ENCODE results near the gene PRRX2. TPM values are rescaled to one million over a fixed set of nuclear protein-coding genes. Genes with fewer than 3 reads are reported as not detected.

The PRRX2 gene
- total and polyA plus RNA-seq, 2 experiments from 2014 or later, result 5.8 to 8.3 TPM

DNA sequence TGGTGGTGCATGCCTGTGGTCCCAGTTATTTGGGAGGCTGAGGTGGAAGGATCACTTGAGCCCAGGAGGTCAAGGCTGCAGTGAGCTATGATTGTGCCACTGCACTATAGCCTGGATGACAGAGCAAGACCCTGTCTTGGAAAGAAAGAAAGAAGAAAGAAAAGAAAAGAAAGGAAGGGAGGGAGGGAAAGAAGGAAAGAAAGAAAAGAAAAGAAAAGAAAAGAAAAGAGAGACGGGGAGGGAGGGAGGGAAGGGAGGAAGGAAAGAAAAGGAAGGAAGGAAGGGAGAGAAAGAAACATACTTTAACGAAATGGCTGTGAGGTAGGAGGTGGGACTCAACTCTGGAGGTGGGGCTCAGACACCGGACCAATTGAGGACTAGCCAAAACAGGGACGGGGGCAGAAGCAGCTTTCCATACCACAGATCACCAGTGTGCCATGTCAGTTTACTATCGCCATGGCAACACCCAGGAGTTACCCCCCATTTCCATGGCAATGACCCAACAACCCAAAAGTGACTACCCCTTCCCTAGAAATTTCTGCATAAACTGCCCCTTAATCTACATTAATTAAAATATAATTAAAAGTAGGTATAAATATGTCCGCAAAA lies 66.1 kb downstream of the PRRX2 start (continued):
- TF ChIP-seq, protein P1, sequence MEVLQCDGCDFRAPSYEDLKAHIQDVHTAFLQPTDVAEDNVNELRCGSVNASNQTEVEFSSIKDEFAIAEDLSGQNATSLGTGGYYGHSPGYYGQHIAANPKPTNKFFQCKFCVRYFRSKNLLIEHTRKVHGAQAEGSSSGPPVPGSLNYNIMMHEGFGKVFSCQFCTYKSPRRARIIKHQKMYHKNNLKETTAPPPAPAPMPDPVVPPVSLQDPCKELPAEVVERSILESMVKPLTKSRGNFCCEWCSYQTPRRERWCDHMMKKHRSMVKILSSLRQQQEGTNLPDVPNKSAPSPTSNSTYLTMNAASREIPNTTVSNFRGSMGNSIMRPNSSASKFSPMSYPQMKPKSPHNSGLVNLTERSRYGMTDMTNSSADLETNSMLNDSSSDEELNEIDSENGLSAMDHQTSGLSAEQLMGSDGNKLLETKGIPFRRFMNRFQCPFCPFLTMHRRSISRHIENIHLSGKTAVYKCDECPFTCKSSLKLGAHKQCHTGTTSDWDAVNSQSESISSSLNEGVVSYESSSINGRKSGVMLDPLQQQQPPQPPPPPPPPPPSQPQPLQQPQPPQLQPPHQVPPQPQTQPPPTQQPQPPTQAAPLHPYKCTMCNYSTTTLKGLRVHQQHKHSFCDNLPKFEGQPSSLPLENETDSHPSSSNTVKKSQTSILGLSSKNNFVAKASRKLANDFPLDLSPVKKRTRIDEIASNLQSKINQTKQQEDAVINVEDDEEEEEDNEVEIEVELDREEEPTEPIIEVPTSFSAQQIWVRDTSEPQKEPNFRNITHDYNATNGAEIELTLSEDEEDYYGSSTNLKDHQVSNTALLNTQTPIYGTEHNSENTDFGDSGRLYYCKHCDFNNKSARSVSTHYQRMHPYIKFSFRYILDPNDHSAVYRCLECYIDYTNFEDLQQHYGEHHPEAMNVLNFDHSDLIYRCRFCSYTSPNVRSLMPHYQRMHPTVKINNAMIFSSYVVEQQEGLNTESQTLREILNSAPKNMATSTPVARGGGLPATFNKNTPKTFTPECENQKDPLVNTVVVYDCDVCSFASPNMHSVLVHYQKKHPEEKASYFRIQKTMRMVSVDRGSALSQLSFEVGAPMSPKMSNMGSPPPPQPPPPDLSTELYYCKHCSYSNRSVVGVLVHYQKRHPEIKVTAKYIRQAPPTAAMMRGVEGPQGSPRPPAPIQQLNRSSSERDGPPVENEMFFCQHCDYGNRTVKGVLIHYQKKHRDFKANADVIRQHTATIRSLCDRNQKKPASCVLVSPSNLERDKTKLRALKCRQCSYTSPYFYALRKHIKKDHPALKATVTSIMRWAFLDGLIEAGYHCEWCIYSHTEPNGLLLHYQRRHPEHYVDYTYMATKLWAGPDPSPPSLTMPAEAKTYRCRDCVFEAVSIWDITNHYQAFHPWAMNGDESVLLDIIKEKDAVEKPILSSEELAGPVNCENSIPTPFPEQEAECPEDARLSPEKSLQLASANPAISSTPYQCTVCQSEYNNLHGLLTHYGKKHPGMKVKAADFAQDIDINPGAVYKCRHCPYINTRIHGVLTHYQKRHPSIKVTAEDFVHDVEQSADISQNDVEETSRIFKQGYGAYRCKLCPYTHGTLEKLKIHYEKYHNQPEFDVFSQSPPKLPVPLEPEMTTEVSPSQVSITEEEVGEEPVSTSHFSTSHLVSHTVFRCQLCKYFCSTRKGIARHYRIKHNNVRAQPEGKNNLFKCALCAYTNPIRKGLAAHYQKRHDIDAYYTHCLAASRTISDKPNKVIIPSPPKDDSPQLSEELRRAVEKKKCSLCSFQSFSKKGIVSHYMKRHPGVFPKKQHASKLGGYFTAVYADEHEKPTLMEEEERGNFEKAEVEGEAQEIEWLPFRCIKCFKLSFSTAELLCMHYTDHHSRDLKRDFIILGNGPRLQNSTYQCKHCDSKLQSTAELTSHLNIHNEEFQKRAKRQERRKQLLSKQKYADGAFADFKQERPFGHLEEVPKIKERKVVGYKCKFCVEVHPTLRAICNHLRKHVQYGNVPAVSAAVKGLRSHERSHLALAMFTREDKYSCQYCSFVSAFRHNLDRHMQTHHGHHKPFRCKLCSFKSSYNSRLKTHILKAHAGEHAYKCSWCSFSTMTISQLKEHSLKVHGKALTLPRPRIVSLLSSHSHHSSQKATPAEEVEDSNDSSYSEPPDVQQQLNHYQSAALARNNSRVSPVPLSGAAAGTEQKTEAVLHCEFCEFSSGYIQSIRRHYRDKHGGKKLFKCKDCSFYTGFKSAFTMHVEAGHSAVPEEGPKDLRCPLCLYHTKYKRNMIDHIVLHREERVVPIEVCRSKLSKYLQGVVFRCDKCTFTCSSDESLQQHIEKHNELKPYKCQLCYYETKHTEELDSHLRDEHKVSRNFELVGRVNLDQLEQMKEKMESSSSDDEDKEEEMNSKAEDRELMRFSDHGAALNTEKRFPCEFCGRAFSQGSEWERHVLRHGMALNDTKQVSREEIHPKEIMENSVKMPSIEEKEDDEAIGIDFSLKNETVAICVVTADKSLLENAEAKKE (CRISPR knock-in tag; IDR thresholded peaks at IDR 0.05), result no peak

DNA sequence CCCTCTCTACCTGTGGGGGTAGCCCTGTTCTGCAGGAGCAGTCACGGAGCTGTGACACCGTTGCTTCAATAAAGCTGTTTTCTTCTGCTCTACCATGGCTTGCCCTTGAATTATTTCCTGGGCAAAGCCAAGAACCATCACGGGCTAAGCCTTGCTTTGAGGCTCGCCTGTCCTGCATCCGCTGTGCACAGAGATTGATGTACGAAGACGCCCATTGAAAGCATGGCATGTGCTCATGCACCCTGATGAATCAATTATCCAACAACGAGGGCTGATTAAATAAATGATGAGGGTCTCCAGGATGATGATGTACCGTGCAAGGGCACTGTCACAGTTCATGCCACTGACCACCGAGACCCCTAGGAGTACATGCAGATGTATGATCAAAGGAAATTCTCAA lies 66.7 kb downstream of the PRRX2 start:
- Histone ChIP-seq H3K4me1 (ENCODE audit: insufficient read depth) (no peaks in the 10 kb centered on the region), H3K36me3 (ENCODE audit: insufficient read depth) (no peaks in the 10 kb centered on the region), H3F3A (replicated peaks; ENCODE audit: low read depth) (no peaks in the 10 kb centered on the region), H3K79me2 (replicated peaks; ENCODE audit: insufficient read depth) (no peaks in the 10 kb centered on the region), H2AFZ (no peak overlapping the region), H3K27me3 (ENCODE audit: insufficient read depth) (no peaks in the 10 kb centered on the region), H3K27ac (ENCODE audit: low read depth) (no peak overlapping the region), H3K9me2 (ENCODE audit: insufficient read depth) (no peaks in the 10 kb centered on the region), H3K4me2 (no peak overlapping the region), H3K4me3 (no peak overlapping the region), H4K20me1 (replicated peaks; ENCODE audit: insufficient read depth) (no peaks in the 10 kb centered on the region)
- Mint-ChIP-seq H3K27me3 (ENCODE audit: insufficient read depth, low read depth, poor library complexity) (peaks cover 12% of the 10 kb centered on the region), H3K36me3 (ENCODE audit: low read depth) (no peaks in the 10 kb centered on the region), H3K4me1 (peaks cover 4% of the 10 kb centered on the region; the same call in 2 of the 3 replicates), H3K4me3 (no peak overlapping the region), H3K9me3 (no peaks in the 10 kb centered on the region), H3K27ac (no peak overlapping the region)
- DNase-seq (ENCODE audit: low spot score) (no peak), ATAC-seq (no peak)
- TF ChIP-seq NANOG (IDR thresholded peaks at IDR 0.05; ENCODE audit: borderline replicate concordance) (no peak), JUNB (IDR thresholded peaks at IDR 0.05; ENCODE audit: unreplicated experiment) (no peak), ZNF331 (CRISPR knock-in tag; IDR thresholded peaks at IDR 0.05; ENCODE audit: low read depth) (no peak), POLR2AphosphoS5 (IDR thresholded peaks at IDR 0.05; ENCODE audit: low read depth) (no peak), CREB1 (CRISPR knock-in tag; IDR thresholded peaks at IDR 0.05; ENCODE audit: low read depth) (no peak), EZH2 (IDR thresholded peaks at IDR 0.05; ENCODE audit: low read depth, unreplicated experiment) (no peak), EZH2phosphoT487 (IDR thresholded peaks at IDR 0.05; ENCODE audit: unreplicated experiment) (no peak)

Data from GM23338 (cell line).